Activated CD8-positive, alpha-beta T cell treated with anti-CD3 and anti-CD28 coated beads for 36 hours (primary cell): ENCODE measurements around the gene SMIM35. TPM values are rescaled to one million over a fixed set of nuclear protein-coding genes. Genes with fewer than 3 reads are reported as not detected.

ENCODE experiments used
- ATAC-seq: fragments of 200-7000 bp; cut with Tn5 transposase; one replicate; pipeline ENCODE4 v1.10.0; 2021; ENCODE audit warnings: mild to moderate bottlenecking, moderate library complexity
- CTCF ChIA-PET: fragments of 350-600 bp; sonication (Branson Sonifier 250); formaldehyde crosslinking; loops from one replicate; lab custom pipeline; 2021; ENCODE audit warnings: antibody characterized with exemption; lab: Charles Lee
- POLR2A ChIA-PET: fragments of 350-600 bp; sonication (Branson Sonifier 250); formaldehyde crosslinking; loops from one replicate; lab custom pipeline; 2021; ENCODE audit warnings: antibody characterized with exemption; lab: Charles Lee
- DNase-seq: peaks from one replicate; pipeline ENCODE4 v3.0.0-alpha.2; 2020
- H3K27ac Mint-ChIP-seq: one replicate; pipeline ENCODE4 v1.8.0; 2021; ENCODE audit warnings: mild to moderate bottlenecking, mixed read lengths
- H3K27me3 Mint-ChIP-seq: one replicate; pipeline ENCODE4 v1.8.0; 2021; ENCODE audit warnings: mixed read lengths
- H3K36me3 Mint-ChIP-seq: one replicate; pipeline ENCODE4 v1.8.0; 2021; ENCODE audit warnings: low read depth, mixed read lengths
- H3K4me1 Mint-ChIP-seq: one replicate; pipeline ENCODE4 v1.8.0; 2021; ENCODE audit warnings: low read depth, mixed read lengths
- H3K4me3 Mint-ChIP-seq: one replicate; pipeline ENCODE4 v1.8.0; 2021; ENCODE audit warnings: mild to moderate bottlenecking, moderate library complexity, mixed read lengths
- H3K9me3 Mint-ChIP-seq: one replicate; pipeline ENCODE4 v1.8.0; 2021; ENCODE audit warnings: mixed read lengths
- intact Hi-C: fragments of 100-400 bp; cut with micrococcal nuclease; formaldehyde crosslinking; loops from one replicate; pipeline ENCODE4 v1.10.0; 2022
- total RNA-seq, 2 experiments: library from RNA; stranded (reverse); gene quantifications; one replicate each; pipeline ENCODE4 v1.2.3, GENCODE V29; 2021
- TF ChIP-seq, protein P1 (sequence below): fragments of 200-600 bp; IDR thresholded peaks from one replicate; pipeline ENCODE4 v1.8.0; 2022; ENCODE audit warnings: antibody characterized with exemption, mild to moderate bottlenecking

SMIM35 gene
- total RNA-seq, 2 experiments from 2014 or later: 0.27 to 0.32 TPM

DNA sequence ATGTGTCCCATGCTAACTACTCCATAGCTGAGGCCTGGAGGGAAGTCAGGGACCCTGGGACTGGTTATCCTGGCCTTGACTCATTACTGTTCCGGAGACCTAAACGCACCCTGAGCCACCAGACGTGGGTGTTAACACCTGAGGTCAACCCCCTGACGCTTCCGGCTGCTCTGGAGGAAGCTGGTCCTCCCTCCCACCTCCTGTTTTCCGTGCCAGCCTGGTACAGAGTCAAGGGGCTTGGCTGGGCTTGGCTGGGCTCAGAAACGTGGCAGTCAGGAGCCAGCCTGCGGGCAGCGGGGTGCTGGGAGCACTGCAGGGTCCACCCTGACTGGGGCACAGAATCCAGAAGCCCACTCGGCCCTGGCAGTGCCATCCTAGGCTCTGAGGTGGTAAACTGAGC is 7.3 kb downstream of the SMIM35 start:
- ChIA-PET CTCF (interaction anchor here (0.5 to 1.9 kb wide), 4 partner anchors 8 to 654 kb away, joined by 3 to 5 read pairs (median 4); no protein-coding TSS in a partner anchor), POLR2A (interaction anchor here (1.3 kb wide), 1 partner anchor 14 kb away, joined by 4 read pairs; no protein-coding TSS in a partner anchor)
- no peaks in the 10 kb centered on the region for H3K4me1 Mint-ChIP-seq
- no peak for DNase-seq
- H3K9me3 Mint-ChIP-seq: no peaks in the 10 kb centered on the region
- ATAC-seq: peak; percentile 30
- H3K4me3 Mint-ChIP-seq: no peak overlapping the region
- H3K36me3 Mint-ChIP-seq: no peaks in the 10 kb centered on the region
- TF ChIP-seq, protein P1, sequence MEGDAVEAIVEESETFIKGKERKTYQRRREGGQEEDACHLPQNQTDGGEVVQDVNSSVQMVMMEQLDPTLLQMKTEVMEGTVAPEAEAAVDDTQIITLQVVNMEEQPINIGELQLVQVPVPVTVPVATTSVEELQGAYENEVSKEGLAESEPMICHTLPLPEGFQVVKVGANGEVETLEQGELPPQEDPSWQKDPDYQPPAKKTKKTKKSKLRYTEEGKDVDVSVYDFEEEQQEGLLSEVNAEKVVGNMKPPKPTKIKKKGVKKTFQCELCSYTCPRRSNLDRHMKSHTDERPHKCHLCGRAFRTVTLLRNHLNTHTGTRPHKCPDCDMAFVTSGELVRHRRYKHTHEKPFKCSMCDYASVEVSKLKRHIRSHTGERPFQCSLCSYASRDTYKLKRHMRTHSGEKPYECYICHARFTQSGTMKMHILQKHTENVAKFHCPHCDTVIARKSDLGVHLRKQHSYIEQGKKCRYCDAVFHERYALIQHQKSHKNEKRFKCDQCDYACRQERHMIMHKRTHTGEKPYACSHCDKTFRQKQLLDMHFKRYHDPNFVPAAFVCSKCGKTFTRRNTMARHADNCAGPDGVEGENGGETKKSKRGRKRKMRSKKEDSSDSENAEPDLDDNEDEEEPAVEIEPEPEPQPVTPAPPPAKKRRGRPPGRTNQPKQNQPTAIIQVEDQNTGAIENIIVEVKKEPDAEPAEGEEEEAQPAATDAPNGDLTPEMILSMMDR: no peak
- H3K27me3 Mint-ChIP-seq: no peaks in the 10 kb centered on the region
- no peak overlapping the region for H3K27ac Mint-ChIP-seq
- intact Hi-C loops: no loop called here

DNA sequence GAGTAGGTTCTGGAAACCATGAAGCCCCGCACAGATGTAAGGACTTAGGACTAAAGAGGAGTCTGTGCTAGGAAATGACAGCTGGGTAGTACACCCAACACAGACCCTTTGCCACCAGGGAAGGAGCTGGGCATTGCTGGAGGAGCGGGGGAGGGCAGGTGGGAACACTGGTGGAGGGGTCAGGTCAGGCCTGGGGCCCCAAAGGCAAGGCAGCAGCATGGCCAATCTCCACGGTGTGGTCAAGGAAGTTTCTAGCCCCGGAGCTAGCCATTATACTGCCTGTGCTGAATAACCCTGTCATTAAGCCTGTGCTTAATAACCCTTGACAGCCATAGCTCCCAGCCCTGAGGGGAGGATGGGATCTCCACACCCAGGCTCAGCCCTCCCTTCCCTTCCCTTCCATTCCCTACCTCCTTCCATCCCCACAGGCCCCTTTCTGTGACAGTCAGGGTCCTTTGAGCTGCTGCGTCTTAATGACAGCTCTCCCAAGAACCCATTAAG is 7.8 kb downstream of the SMIM35 start:
- no peaks in the 10 kb centered on the region for H3K27me3 Mint-ChIP-seq
- CTCF ChIA-PET: interaction anchor here (0.5 to 1.9 kb wide), 4 partner anchors 11 to 653 kb away, joined by 3 to 5 read pairs (median 3); no protein-coding TSS in a partner anchor
- H3K27ac Mint-ChIP-seq: no peak overlapping the region
- POLR2A ChIA-PET: interaction anchor here (1.3 kb wide), 1 partner anchor 13 kb away, joined by 4 read pairs; no protein-coding TSS in a partner anchor
- H3K36me3 Mint-ChIP-seq: no peaks in the 10 kb centered on the region
- no peak overlapping the region for H3K4me3 Mint-ChIP-seq
- H3K9me3 Mint-ChIP-seq: no peaks in the 10 kb centered on the region
- H3K4me1 Mint-ChIP-seq: no peaks in the 10 kb centered on the region
- DNase-seq (no peak), ATAC-seq (no peak)
- TF ChIP-seq, protein P1: no peak
- intact Hi-C loops: no loop called here

DNA sequence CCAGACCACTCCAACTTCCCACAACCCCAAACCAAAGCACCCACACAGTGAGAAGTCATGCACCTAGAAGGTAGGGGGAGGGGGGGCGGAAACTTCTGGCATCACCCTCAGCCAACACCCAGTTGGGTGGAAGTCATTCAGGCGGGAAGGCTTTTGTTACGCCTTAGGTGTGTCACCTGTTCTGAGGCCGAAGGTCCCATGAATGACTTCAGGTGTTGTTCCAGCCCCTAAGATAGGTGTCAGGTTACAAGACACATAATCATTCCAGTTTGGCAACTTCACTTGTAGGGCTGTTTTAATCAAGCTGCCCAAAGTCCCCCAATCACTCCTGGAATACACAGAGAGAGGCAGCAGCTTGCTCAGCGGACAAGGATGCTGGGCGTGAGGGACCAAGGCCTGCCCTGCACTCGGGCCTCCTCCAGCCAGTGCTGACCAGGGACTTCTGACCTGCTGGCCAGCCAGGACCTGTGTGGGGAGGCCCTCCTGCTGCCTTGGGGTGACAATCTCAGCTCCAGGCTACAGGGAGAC is 9.9 kb downstream of the SMIM35 start, which contains the start of gene TMPRSS4:
Gene TMPRSS4 (plus strand): TSS at position 325 of the 528 bp plus-strand sequence. CDS start 225 bp downstream, outside the sequence.
- no peaks in the 10 kb centered on the region for H3K4me1 Mint-ChIP-seq
- no peaks in the 10 kb centered on the region for H3K36me3 Mint-ChIP-seq
- TF ChIP-seq, protein P1: no peak
- no peaks in the 10 kb centered on the region for H3K27me3 Mint-ChIP-seq
- CTCF ChIA-PET: interaction anchor here (0.6 to 1.1 kb wide), 2 partner anchors 24 to 232 kb away, joined by 3 read pairs; no protein-coding TSS in a partner anchor
- intact Hi-C loops: no loop called here
- H3K27ac Mint-ChIP-seq: peak within 1 kb of the TSS; percentile 5
- ATAC-seq (no peak), DNase-seq (no peak)
- H3K9me3 Mint-ChIP-seq: no peaks in the 10 kb centered on the region
- POLR2A ChIA-PET: no interaction called here
- no peak within 1 kb of the TSS for H3K4me3 Mint-ChIP-seq

DNA sequence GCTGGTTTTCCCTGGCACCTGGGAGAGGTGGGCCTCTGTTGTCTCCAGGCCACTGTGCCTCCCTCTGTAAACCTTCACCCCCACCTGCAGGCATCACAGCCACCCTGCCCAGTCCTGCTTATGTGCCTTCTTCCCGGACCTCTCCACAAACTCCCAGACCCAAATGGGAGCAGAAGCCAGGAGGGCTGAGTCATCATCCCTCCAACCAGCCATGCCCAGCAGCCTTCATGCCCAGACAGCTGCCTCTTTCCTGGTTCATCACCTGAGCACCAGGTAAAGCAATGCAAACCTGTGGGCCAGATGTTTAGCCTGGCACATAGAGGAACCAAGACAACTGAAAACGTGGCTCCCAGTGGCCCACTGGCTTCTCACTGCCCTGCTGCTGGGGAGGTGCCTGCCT is 12.0 kb downstream of the SMIM35 start:
- Mint-ChIP-seq H3K27me3 (no peaks in the 10 kb centered on the region), H3K4me1 (no peaks in the 10 kb centered on the region), H3K36me3 (no peaks in the 10 kb centered on the region), H3K9me3 (no peaks in the 10 kb centered on the region), H3K27ac (no peak overlapping the region), H3K4me3 (no peak overlapping the region)
- intact Hi-C loops: no loop called here
- TF ChIP-seq, protein P1: no peak
- ChIA-PET CTCF (interaction anchor here (0.8 to 2.8 kb wide), 2 partner anchors 8 to 128 kb away, joined by 3 to 7 read pairs; no protein-coding TSS in a partner anchor), POLR2A (interaction anchor here (1.0 kb wide), 1 partner anchor 16 kb away, joined by 3 read pairs; no protein-coding TSS in a partner anchor)
- ATAC-seq (no peak), DNase-seq (no peak)
